OCI-LY3 (cell line): ENCODE results near the gene IL9.

ENCODE experiments used
- H2AFZ ChIP-seq: fragments of 200-600, 300-600 bp; shearing (Covaris generic); 2 replicates; pipeline ENCODE4 v1.6.0; 2014; ENCODE audit warnings: antibody characterized with exemption, low read depth, low read length
- H3K27ac ChIP-seq: fragments of 200-600, 300-600 bp; sonication (generic); 2 replicates; pipeline ENCODE4 v1.5.1; 2014; ENCODE audit warnings: mild to moderate bottlenecking, low read length, moderate library complexity, mixed read lengths
- H3K27me3 ChIP-seq: fragments of 200-600, 300-600 bp; sonication (generic); 2 replicates; pipeline ENCODE4 v1.6.1; 2014; ENCODE audit warnings: low read depth, low read length, mixed read lengths
- H3K36me3 ChIP-seq: fragments of 200-600, 300-600 bp; sonication (generic); replicated peaks from 2 replicates; pipeline ENCODE3; 2014; ENCODE audit warnings: low read depth, low read length, mixed read lengths
- H3K4me1 ChIP-seq: fragments of 300-600, 200-600 bp; sonication (generic); 2 replicates; pipeline ENCODE4 v1.6.1; 2014; ENCODE audit warnings: low read length, mixed read lengths
- H3K4me2 ChIP-seq: fragments of 200-600, 300-600 bp; sonication (generic); 2 replicates; pipeline ENCODE4 v1.6.1; 2014; ENCODE audit warnings: low read length, mixed read lengths
- H3K4me3 ChIP-seq: fragments of 300-600, 200-600 bp; sonication (generic); 2 replicates; pipeline ENCODE4 v1.5.1; 2014; ENCODE audit warnings: antibody characterized with exemption, mild to moderate bottlenecking, low read length, moderate library complexity
- H3K79me2 ChIP-seq: fragments of 300-600, 200-600 bp; shearing (Covaris generic); 2 replicates; pipeline ENCODE4 v1.6.1; 2014; ENCODE audit warnings: mild to moderate bottlenecking, low read length, mixed read lengths
- H3K9ac ChIP-seq: fragments of 300-600, 200-600 bp; shearing (Covaris generic); 2 replicates; pipeline ENCODE4 v1.6.0; 2014; ENCODE audit warnings: mild to moderate bottlenecking, low read length, moderate library complexity
- H3K9me3 ChIP-seq: fragments of 200-600, 300-600 bp; shearing (Covaris generic); 2 replicates; pipeline ENCODE4 v1.6.1; 2014; ENCODE audit warnings: low read length, mixed read lengths; ENCODE audit not compliant: insufficient read depth
- H4K20me1 ChIP-seq: fragments of 200-600, 300-600 bp; sonication (generic); 2 replicates; pipeline ENCODE4 v1.6.1; 2016; ENCODE audit warnings: low read length, mixed read lengths; ENCODE audit not compliant: insufficient read depth
- EZH2phosphoT487 ChIP-seq: fragments of 200-600 bp; shearing (Covaris generic); IDR thresholded peaks from 2 replicates; pipeline ENCODE4 v1.6.1; 2018; ENCODE audit warnings: antibody characterized with exemption, mixed run types, low read depth
- TF ChIP-seq, protein P1 (sequence below): fragments of 200-600, 300-600 bp; sonication (generic); IDR thresholded peaks from 2 replicates; pipeline ENCODE4 v1.5.1; 2014; ENCODE audit warnings: antibody characterized with exemption, low read length, low read depth

IL9 gene

GRCh38 chr5:135877570-135878155 is 18.0 kb downstream of the IL9 start:
- no peak overlapping the region for H3K27ac ChIP-seq
- H3K9me3 ChIP-seq: no peaks in the 10 kb centered on the region
- TF ChIP-seq, protein P1, sequence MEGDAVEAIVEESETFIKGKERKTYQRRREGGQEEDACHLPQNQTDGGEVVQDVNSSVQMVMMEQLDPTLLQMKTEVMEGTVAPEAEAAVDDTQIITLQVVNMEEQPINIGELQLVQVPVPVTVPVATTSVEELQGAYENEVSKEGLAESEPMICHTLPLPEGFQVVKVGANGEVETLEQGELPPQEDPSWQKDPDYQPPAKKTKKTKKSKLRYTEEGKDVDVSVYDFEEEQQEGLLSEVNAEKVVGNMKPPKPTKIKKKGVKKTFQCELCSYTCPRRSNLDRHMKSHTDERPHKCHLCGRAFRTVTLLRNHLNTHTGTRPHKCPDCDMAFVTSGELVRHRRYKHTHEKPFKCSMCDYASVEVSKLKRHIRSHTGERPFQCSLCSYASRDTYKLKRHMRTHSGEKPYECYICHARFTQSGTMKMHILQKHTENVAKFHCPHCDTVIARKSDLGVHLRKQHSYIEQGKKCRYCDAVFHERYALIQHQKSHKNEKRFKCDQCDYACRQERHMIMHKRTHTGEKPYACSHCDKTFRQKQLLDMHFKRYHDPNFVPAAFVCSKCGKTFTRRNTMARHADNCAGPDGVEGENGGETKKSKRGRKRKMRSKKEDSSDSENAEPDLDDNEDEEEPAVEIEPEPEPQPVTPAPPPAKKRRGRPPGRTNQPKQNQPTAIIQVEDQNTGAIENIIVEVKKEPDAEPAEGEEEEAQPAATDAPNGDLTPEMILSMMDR: no peak
- no peak for TF ChIP-seq EZH2phosphoT487
- peaks cover 3% of the 10 kb centered on the region; the same call in 1 of the 2 replicates for H3K27me3 ChIP-seq
- no peaks in the 10 kb centered on the region for H3K4me1 ChIP-seq
- no peak overlapping the region for H2AFZ ChIP-seq
- no peaks in the 10 kb centered on the region for H3K79me2 ChIP-seq
- no peak overlapping the region for H3K4me2 ChIP-seq
- H3K4me3 ChIP-seq: no peak overlapping the region
- H3K36me3 ChIP-seq: no peaks in the 10 kb centered on the region
- no peaks in the 10 kb centered on the region for H4K20me1 ChIP-seq
- no peak overlapping the region for H3K9ac ChIP-seq

DNA sequence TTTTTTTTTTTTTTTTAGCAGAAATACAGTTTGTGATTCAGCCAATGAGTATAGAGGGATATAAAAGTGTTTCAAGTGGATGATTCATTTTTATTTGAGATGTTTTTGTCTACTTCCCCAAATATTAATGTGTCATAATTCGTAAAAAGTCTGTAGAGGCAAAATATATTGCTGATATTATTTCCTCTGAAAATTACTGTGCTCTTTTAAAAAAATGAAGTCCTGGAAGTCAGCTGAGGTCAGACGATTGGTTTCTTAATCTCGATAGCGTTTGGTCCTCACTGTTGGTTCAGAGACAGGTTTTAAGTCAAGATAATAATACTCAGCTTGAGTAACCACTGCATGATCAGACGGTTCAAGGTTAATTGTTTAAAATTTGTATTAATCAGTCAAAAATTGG is 19.5 kb downstream of the IL9 start:
- no peaks in the 10 kb centered on the region for H3K9me3 ChIP-seq
- no peak overlapping the region for H3K27ac ChIP-seq
- H3K36me3 ChIP-seq: no peaks in the 10 kb centered on the region
- H2AFZ ChIP-seq: no peak overlapping the region
- H3K4me2 ChIP-seq: no peak overlapping the region
- no peak overlapping the region for H3K9ac ChIP-seq
- H3K27me3 ChIP-seq: no peaks in the 10 kb centered on the region
- TF ChIP-seq EZH2phosphoT487: no peak
- TF ChIP-seq, protein P1: no peak
- H4K20me1 ChIP-seq: no peaks in the 10 kb centered on the region
- H3K4me3 ChIP-seq: no peak overlapping the region
- no peaks in the 10 kb centered on the region for H3K4me1 ChIP-seq
- no peaks in the 10 kb centered on the region for H3K79me2 ChIP-seq

GRCh38 chr5:135875567-135875966 is 20.1 kb downstream of the IL9 start:
- no peak overlapping the region for H3K4me3 ChIP-seq
- no peak overlapping the region for H3K4me2 ChIP-seq
- no peak overlapping the region for H3K27ac ChIP-seq
- H2AFZ ChIP-seq: no peak overlapping the region
- no peaks in the 10 kb centered on the region for H3K27me3 ChIP-seq
- H3K9ac ChIP-seq: no peak overlapping the region
- no peaks in the 10 kb centered on the region for H3K9me3 ChIP-seq
- TF ChIP-seq, protein P1: no peak
- TF ChIP-seq EZH2phosphoT487: no peak
- H3K36me3 ChIP-seq: no peaks in the 10 kb centered on the region
- no peaks in the 10 kb centered on the region for H4K20me1 ChIP-seq
- H3K79me2 ChIP-seq: no peaks in the 10 kb centered on the region
- no peaks in the 10 kb centered on the region for H3K4me1 ChIP-seq

DNA sequence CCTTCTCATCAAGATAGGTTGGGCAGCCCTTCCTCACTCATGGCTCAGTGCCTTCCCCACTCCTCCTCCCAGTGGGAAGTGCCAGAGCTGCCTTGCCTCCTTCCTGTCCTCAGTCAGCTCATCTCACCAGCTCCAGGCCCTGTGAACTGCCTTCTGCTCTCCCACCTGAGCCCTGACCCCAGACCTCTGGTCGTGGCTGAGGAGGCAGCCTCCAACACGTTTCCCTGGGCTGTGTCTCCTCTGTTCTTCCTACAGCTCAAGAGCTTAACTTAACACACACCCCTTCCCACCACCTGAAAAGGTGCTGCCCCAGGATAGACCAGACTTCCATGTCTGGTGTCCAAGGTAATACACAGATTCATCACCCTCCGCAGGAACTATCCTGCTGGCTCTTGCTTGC is 21.2 kb downstream of the IL9 start:
- Histone ChIP-seq H3K9me3 (no peaks in the 10 kb centered on the region), H4K20me1 (no peaks in the 10 kb centered on the region), H3K4me2 (no peak overlapping the region), H3K9ac (no peak overlapping the region), H3K79me2 (no peaks in the 10 kb centered on the region), H3K36me3 (no peaks in the 10 kb centered on the region), H3K4me3 (no peak overlapping the region), H3K4me1 (no peaks in the 10 kb centered on the region), H2AFZ (no peak overlapping the region), H3K27ac (no peak overlapping the region), H3K27me3 (0 out of 2 replicates have a peak, but pooled peaks cover 3% of the 10 kb centered on the region)
- TF ChIP-seq, protein P1: no peak
- no peak for TF ChIP-seq EZH2phosphoT487
